CD4-positive, alpha-beta T cell treated with Interleukin-15 for 1 hour (primary cell): ENCODE results near the gene EFHC1.
"Not testable (repeated sequence)": the region's sequence is repeated elsewhere in the genome, so short reads cannot be mapped to it uniquely, and the experiment has no call there.

Experiments
- DNase-seq: peaks from one replicate; pipeline ENCODE4 v3.0.0-alpha.2; 2020

Gene EFHC1

DNA sequence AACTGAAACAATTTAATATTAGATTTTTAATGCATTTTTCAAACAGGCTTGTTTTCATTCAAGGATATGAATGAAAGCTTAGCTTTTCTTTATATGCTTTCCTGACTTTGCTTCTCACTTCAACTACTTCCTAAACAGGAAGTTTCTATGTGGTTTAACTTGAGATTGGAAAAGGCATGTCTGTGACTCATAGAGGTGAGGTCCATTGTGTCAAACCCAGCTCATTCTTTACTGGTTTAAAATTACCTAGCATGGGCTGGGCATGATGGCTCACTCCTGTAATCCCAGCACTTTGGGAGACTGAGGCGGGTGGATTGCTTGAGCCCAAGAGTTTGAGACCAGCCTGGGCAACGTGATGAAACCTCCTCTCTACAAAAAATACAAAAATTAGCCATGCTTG, 34.4 kb downstream of the EFHC1 start:
- no peak for DNase-seq

DNA sequence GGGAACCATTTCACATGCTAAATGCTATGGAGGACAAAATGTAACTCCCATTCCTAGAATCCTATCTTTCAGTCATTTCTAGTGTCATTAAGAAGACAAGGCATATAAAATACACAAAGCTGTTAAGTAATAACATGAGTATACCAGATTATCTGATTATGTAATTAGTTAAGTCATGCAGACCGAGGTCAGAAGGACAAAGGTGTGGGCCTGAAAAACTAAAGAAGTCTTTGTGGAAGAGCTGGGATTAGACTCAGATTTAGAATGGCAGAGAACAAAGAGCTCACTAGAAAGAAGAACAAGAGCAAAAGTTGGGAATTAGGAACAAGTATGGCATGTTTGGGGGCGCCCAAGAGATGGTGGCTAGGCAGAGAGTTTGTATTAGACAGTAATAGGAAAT, 37.0 kb downstream of the EFHC1 start:
- DNase-seq = no peak

DNA sequence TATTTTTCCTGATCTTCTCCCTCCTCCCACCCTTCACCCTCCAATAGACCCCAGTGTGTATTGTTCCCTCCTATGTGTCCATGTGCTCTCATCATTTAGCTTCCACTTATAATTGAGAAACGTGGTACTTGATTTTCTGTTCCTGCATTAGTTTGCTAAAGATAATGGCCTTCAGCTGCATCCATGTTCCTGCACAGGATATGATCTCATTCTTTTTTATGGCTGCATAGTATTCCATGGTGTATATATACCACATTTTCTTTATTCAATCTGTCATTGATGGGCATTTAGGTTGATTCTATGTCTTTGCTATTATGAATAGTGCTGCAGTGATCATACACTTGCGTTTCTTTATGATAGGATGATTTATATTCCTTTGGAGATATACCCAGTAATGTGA, 41.1 kb downstream of the EFHC1 start:
- not testable (repeated sequence) for DNase-seq

DNA sequence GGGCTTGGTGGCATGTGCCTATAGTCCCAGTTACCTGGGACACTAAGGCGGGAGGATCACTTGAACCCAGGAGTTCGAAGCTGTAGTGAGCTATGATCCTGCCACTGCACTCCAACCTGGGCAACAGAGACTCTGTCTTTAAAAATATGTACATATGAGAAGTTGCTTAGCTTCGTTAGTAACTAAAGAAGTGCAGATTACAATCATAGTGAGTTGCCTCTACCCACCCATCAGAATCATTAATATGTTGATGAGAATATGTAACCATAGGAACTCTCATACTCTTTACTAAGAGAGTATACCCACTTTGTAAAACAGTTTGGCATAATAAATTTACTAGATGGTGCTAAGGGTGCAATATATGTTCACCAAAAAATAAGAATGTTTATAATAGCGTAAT, 54.0 kb downstream of the EFHC1 start:
- no peak for DNase-seq

DNA sequence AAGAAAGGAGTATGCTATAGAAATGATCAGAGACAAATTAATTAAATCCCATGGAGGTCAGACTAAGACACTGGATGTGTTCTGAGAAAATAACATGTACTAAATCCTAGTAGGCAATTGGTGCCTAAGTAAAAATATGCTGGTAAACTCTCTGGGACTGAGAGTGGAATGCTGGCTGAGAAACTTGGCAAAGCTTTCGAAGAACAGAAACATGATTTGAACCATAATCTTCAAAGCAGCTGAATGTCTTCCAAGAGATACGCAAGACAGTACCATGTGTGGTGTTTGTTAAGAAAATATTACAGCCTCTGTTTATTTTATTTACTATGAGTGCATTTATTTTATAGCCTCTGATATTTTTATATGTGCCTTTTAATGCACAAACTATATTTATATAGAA, 55.2 kb downstream of the EFHC1 start:
- no peak for DNase-seq

DNA sequence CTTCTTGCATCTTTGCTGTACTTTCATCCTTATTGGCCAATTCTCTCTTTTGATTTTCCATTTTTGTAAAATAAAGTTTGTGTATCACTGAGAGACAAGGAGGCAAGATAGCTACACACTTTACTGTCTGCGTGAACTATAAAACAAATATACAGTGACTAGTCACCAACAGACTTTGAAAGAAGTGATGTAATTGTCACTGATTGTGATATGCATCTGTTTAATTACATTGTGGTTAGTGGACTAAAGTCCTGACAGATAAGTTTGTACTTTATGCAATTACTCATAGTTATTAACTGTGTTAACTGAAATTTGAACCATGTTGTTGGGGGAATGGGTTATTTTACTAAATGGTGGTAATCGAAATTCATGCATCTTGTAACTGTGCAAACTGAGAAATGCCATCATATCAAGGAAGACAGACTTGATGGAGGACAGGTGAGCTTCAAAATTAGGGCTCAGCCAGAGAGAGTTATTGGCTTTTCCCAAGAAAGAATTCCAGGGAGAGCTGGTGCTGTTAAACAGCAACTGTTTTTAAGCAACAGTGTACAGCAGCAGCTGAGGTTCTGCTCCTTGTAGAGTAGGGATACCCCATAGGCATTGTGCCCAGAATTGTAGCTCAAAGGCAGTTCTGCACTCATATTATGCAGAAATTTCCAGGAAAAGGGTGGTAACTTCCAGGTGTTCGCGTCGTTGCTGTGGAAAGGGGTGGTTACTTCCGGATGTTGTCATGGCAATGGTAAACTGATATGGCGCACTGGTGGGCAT, 62.9 kb downstream of the EFHC1 start:
- DNase-seq = no peak

DNA sequence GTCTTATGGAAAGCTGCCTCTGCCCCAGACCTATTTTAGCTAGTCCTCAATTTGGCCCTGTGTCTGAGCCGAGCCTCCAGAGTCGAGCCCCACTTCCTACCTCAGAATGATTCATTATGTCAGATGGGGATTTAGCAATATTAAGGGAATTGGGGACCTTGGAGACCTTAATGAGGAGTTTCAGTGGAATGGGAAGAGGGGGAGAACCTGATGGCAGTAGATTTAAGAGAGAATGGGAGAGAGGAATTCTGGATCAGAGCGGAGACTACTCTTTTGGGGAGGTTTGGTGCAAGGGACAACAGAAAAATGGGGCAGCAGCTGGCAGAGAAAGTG, 63.5 kb downstream of the EFHC1 start:
- DNase-seq = no peak

DNA sequence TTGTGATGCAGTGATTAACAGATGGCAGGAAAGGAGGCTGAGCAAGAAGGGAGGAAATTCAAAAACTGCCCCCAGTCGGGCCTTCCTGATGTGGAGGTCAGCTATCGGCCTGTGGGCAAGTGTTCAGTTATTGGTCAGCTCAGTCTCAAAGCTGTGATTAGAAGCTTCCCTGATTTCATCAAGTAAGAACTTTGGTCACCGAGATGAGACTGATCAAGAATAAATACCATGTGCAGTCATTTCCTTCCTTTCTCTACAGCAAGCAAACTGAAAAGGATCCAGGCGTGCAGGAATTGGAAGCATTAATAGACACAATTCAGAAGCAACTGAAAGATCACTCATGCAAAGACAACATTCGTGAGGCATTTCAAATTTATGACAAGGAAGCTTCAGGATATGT, 69.7 kb downstream of the EFHC1 start:
- no peak for DNase-seq

DNA sequence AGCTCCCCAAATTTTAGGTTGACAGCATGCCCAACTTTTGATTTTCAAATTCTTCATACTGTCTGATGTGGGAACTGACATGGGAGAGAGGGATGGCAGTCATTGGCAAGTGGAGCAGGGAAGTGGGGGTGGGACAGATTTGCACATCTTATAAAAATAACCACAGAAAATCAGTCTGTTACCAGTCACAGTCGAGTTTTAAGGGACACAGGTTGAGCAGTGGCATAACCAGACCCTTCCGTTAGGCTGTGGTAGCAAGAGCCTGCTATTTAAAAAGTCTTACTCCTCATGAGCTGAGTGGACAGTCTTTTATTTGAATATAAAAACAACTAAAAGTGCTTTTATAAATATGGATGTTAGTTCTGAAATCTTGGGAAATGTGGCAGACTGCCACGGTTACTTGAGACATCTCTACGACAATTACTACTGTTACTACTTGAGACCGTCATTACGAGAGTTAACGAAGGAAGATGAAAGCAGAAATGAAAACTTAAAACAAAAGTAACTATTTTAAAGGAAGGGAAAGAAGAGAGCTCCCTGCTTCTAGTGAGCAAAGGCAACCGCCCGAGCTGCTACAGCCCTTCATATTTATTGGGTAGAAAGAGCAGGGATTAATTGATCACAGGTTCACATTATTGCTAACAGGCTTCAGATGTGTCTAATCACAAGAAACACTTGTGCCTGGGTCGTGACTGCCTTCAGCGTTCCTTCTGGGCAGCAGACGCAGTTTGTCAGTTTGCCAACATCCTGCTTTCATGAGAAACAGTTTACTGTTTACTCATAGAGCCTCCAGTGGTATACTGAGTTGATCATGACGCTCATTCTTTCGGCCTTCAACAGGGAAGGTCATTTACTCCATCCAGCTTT, 71.3 kb downstream of the EFHC1 start:
- no peak for DNase-seq

DNA sequence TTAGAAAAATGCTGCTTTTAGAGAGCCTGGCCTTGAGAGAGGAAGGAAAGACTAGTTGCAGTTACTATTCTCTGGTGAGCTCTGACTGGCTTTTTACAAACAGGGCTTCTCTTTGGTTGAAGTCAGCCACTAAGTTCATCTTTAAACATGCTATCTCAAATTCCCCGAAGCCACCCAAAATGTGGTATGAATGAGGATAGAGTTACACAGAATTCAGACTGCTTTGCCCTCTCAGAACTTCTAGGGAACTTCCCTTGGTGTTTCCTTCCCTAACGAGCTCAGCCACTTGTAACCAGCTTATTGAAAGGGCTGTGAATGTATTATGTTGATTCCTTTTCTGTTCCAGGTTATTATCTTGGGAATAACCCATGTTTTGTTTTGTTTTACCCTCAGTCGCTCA, 73.5 kb downstream of the EFHC1 start:
- DNase-seq = no peak

DNA sequence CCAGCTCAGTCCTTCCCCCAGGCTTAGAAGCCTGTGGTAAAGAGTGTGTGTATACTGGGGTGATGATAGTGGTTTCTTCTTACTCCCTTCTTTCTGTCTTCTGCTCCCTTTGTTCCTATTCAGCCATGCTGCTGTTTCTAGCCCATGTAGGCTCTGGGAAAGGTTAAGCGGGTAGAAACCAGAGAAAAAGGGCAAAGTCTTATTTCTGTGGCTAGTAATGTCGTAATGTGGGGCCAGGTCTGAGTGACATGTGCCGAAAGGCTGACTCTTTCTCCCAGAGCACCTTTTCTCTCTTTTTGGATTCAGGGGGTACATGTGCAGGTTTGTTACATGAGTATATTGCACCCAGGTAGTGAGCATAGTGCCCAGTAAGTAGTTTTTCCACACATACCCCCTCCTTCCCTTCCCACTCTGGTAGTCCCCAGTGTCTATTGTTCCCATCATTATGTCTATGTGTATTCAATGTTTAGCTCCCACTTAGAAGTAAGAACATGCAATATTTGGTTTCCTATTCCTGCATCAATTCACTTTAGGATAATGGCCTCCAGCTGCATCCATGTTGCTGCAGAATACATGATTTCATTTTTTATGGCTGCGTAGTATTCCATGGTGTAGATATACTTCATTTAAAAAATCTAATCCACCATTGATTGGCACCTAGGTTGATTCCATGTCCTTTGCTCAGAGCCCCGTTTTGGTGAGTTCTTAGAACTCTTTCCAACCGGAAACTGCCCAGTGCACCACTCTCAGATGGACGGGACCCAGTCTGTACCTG, 74.3 kb downstream of the EFHC1 start:
- no peak for DNase-seq

DNA sequence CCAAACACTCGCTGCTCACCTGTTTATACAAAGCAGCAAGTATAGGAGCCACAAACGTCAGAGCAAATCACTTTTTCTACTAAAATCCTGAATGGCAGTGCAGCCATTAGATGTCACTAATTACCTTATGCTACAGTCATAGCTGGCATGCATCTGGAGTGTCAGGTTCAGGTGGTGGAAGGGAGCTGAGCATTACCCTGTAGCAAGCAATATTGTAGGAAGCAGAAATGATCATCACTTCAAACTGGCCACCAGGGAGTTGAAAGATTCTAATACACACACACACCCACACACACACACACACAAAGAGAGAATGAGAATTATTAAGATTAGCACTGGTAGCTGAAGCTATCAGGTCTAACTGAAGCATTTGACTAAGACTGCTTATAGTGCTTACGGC, 75.8 kb downstream of the EFHC1 start:
- no peak for DNase-seq

DNA sequence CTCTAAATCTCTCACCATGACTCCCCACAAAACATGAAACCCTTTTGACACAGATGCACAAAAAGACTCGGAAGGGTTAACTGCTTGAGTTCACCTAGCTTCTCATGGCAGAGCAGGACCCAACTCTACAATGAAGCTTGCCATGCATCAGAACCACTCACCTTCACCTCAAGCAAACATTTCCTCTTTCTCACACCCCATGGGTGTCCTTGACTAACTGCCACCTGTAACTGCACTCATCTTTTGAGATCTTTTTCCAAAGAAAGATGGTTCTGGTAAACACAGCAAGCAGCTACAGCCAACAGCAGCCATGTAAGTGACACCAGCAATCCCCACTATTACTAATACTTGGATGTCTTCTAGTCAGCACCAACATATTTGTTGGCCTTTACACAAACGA, 76.5 kb downstream of the EFHC1 start:
- no peak for DNase-seq

DNA sequence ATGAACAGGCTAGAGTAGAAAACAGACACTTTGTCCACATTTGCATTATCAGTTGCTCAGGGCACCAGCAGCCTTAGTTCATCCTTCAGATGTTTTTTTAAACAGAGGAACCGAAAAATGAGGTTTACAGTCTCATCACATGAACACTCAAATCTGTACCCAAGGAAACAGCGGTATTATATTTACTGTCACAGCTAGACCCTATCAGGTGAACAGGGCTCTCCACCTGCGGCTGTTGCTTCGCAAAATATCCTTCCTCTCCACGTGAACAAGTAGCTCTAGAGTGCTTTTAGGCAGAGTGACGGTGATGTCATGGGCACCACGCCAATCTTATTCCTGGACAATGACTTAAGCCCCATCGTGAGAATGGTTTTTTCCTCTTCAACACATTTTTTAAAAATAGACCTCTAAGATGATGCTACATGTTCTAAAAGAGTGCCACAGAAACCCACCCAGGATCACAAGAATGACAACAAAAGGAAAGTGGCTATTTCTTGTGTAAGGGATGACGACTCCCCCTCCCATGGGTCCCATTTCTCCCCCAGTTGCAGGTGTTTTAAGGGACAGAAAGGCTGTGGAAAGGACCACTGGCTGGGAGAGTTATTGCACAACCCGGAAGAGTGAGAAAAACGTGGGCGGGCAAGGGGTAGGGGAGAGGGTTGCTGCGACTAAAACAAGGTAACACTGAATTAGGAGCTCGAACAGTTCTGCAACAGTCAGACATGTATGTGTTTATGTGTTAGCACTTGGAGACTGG, 77.7 kb downstream of the EFHC1 start:
- peak; percentile 67 for DNase-seq

DNA sequence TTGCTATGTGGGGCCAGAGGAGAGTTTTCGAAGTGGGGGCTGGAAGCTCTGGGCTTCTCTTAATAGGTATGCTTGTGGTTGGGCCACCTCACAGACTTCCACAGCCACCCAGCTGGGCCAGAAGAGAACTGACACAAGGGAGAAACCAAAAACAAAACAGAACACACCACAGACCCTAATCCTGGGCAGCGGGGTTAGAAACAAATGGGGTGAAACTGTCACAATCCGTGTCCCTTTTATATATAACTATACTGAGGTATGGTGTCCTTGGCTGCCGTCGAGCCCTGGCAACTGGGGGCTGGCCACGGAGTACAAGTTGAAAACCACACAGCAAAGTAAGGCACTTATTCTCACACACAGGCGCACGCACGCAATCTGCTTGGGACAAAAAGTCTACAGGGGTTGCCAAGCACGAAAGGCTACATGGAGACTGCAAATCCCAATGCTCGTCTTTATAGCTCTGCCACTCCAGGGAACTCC, 78.4 kb downstream of the EFHC1 start:
- peak; percentile 40 for DNase-seq

DNA sequence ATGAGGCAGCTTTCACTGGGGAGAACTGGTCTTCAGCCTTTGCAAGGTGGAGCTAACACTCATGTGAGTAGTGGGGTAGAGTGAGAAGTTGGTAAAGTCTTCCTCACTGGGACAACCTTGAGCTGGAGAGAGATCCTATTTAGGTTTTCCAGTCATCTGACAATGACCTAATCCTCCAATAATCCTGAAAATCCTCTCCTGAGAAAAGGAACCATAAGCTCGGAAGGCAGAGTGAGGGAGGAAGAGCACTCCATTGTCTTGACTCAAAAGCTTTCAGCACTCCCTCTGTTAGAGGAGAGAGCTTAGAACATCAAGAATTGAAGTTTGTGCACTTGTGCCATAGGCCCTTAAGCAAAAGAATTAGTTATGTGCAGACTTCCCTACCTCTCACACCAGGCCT, 78.9 kb downstream of the EFHC1 start:
- DNase-seq = no peak

DNA sequence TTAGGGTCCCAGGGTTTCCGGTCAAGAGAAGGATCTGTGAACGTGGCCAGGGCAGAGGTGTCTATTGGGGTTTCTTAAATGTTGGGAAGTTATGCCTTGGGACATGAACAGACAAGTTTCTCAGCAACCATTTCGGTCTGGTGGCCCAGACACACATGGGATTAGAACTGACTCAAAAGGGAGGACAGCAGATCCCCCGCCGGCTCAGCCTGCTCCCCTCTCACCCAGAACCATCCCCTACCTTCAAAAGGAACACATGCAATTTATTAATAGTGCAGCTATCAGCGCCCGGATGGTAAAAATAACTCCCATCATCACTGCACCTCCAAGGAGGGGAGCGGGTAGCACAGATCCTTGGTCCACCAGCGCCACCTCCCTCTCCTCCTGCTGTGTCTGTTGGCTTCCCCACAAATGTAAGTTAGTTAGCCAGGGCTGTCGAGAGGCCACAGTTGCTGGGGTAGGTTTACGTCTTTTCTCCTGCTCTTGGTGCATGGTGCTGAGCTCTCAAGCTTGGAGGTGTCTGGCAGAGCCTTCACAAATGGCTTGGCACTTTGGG, 79.6 kb downstream of the EFHC1 start:
- DNase-seq = no peak

DNA sequence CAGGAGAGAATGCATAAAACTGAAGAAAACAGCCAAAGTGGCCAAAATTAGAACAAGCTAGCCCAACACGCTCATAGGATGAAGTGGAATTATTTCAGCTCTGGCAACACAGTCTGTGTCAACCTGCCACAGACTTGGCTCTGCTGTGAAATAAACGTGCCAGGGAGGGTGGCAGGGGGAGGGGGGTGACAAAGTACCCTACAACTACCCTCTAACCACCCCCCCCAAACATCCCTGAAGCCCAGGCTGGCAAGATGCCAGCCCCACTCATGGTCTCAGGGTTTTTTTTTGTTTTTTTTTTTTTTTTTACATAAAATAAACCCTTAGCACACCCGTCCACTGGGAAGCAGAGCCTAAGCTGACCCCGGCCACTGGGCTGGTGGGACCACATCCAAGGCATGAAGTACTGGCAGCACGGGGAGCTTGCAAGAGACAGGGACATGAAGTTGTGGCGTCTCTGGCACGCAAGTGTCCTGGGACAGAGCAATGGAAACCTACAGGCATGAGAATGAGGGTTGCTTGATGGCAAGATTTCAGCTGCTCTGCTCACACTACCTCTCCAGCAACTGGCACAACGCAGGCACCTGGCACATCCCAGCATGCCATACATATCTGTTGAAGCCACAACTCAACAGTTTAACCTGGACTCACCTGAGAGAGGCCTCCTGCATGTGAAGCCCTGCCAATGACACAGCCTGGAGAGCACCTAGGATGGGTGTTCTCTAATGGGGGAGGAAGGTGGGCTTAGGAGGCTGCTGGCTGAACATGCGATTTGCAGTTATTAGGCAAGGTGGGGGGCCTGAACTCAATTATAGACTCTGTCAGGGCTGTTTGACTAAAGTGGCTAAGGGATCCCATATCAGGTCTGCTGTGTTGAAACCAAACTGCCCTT, 80.3 kb downstream of the EFHC1 start:
- DNase-seq = no peak

DNA sequence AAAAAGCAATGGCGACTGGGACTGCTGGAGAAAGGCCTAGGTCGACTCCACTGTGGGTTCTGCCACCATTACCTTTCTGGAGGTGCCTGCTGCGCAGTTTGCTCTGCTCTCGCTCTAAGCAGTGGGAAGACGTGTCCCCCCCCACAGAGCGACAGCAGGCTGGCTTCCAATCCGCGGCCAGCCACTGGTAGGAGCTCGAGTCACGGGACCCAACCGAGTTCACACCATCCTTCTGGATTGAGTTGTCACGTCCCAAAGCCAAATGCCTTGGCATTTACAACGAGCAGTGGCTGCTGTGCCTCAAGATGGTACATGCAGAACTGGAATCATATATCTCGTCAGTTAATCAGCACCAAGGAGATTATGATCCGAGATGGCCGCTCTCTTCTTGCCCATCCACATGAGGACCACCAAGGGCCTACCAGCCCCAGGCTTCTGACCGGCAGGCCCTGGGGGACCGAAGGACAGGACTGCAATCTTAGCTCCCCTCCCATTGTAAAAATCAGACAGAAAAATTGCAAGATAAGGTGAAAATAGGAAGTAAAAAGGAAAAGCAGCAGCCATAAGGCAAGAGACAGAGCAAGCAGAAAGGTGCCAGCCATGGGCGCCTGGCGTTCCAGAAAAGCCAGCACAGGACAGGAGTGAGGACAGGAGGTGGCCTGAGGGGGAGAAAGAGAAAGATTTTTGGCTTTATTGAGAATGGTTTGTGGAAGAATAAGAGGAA, 82.3 kb downstream of the EFHC1 start:
- no peak for DNase-seq

DNA sequence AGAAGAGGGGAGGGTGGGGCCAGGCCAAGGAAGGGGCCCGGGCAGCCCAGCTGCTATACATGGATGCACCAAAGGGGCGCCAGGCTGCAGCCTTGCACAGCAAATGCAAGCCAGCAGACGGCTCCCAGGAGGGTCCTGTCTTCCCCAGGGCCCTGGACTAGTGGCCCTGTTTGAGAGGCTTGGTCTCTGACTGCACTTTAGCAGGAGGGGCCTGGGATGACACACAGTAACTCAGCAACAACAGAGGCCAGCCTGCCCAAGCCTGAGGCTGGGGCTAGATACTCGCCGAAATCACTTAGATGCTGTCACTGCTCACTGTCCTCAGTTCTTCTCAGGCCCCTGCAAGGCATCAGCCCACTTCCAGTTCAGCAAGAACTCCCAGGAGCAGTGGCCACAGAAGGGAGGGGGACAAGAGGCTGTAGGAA, 83.2 kb downstream of the EFHC1 start:
- DNase-seq = no peak
